GM19043 (cell line): Measurements from ENCODE around the gene STUM.

Experiments used
- ATAC-seq: cut with Tn5 transposase; IDR thresholded peaks from one replicate; pipeline ENCODE4 v1.9.1; 2021; ENCODE audit warnings: low read depth; ENCODE audit not compliant: unreplicated experiment

The STUM gene

GRCh38 chr1:226619031-226619430 lies 70.5 kb downstream of the STUM start:
- ATAC-seq = no peak

GRCh38 chr1:226622012-226622411 lies 73.4 kb downstream of the STUM start:
- no peak for ATAC-seq

GRCh38 chr1:226624526-226624925 lies 76.0 kb downstream of the STUM start:
- no peak for ATAC-seq

- no peak for ATAC-seq
These were observed 76.8 kb downstream of the STUM start for GRCh38 chr1:226625326-226625725.

GRCh38 chr1:226625832-226626576 lies 77.4 kb downstream of the STUM start:
- no peak for ATAC-seq

GRCh38 chr1:226626577-226626956 lies 78.0 kb downstream of the STUM start:
- no peak for ATAC-seq

- ATAC-seq = no peak
These were observed 78.6 kb downstream of the STUM start for GRCh38 chr1:226627050-226627755.

- no peak for ATAC-seq
These were observed 79.5 kb downstream of the STUM start for GRCh38 chr1:226627924-226628611.

- no peak for ATAC-seq
These were observed 80.1 kb downstream of the STUM start for GRCh38 chr1:226628612-226629155.

- no peak for ATAC-seq
These were observed 80.8 kb downstream of the STUM start for GRCh38 chr1:226629210-226629895.

GRCh38 chr1:226629896-226630550 lies 81.5 kb downstream of the STUM start:
- no peak for ATAC-seq

- ATAC-seq = no peak
These were observed 82.0 kb downstream of the STUM start for GRCh38 chr1:226630592-226630991.

GRCh38 chr1:226631229-226632000 lies 82.9 kb downstream of the STUM start:
- no peak for ATAC-seq

- ATAC-seq = no peak
These were observed 83.8 kb downstream of the STUM start for GRCh38 chr1:226632169-226632879.

- ATAC-seq = no peak
These were observed 84.4 kb downstream of the STUM start for GRCh38 chr1:226632922-226633351.

GRCh38 chr1:226633541-226634165 lies 85.1 kb downstream of the STUM start:
- peak; percentile 32 for ATAC-seq

- ATAC-seq = peak; percentile 75
These were observed 85.6 kb downstream of the STUM start for GRCh38 chr1:226634166-226634588.

GRCh38 chr1:226634611-226635246 lies 86.2 kb downstream of the STUM start:
- ATAC-seq = no peak
